H9 (cell line): ENCODE measurements around the gene CXXC5. TPM values are rescaled to one million over a fixed set of nuclear protein-coding genes. Genes with fewer than 3 reads are reported as not detected.

Experiments used
- DNase-seq: peaks from one replicate; pipeline ENCODE4 v3.0.0-alpha.2; 2017
- H2AFZ ChIP-seq: one replicate; pipeline ENCODE4 v1.6.1; 2013; ENCODE audit warnings: mild to moderate bottlenecking, low read length, control low read depth, moderate library complexity
- H2AK5ac ChIP-seq: 2 replicates; pipeline ENCODE4 v1.6.1; 2013; ENCODE audit warnings: low read length, control low read depth, mixed read lengths; ENCODE audit not compliant: insufficient read length
- H2BK120ac ChIP-seq: one replicate; pipeline ENCODE4 v1.6.1; 2013; ENCODE audit warnings: low read depth, mild to moderate bottlenecking, low read length, control low read depth, inconsistent platforms; ENCODE audit not compliant: poor library complexity, severe bottlenecking
- H2BK12ac ChIP-seq: 2 replicates; pipeline ENCODE4 v1.6.1; 2013; ENCODE audit warnings: low read length, control low read depth, mixed read lengths, low read depth; ENCODE audit not compliant: insufficient read length
- H2BK15ac ChIP-seq: 2 replicates; pipeline ENCODE4 v1.6.1; 2013; ENCODE audit warnings: low read depth, low read length, control low read depth
- H2BK20ac ChIP-seq: one replicate; pipeline ENCODE4 v1.6.1; 2013; ENCODE audit warnings: low read depth, mild to moderate bottlenecking, low read length, control low read depth, inconsistent platforms; ENCODE audit not compliant: poor library complexity, severe bottlenecking
- H2BK5ac ChIP-seq: 2 replicates; pipeline ENCODE4 v1.6.1; 2013; ENCODE audit warnings: low read length, control low read depth, mixed read lengths; ENCODE audit not compliant: insufficient read length
- H3K14ac ChIP-seq: 2 replicates; pipeline ENCODE4 v1.6.1; 2013; ENCODE audit warnings: low read length, control low read depth; ENCODE audit not compliant: insufficient read depth
- H3K18ac ChIP-seq: 2 replicates; pipeline ENCODE4 v1.6.1; 2013; ENCODE audit warnings: low read depth, mild to moderate bottlenecking, mixed read lengths, low read length, control low read depth; ENCODE audit not compliant: insufficient read length
- H3K23ac ChIP-seq: 2 replicates; pipeline ENCODE4 v1.6.1; 2013; ENCODE audit warnings: low read length, control low read depth, mixed read lengths, low read depth; ENCODE audit not compliant: insufficient read length
- H3K23me2 ChIP-seq: 2 replicates; pipeline ENCODE4 v1.6.1; 2013; ENCODE audit warnings: low read depth, mild to moderate bottlenecking, mixed read lengths, low read length, control low read depth; ENCODE audit not compliant: insufficient read length, poor library complexity, severe bottlenecking
- H3K27ac ChIP-seq: 2 replicates; pipeline ENCODE4 v1.5.1; 2013; ENCODE audit warnings: low read length, control low read depth, mixed read lengths, low read depth; ENCODE audit not compliant: insufficient read length
- H3K27me3 ChIP-seq: 2 replicates; pipeline ENCODE4 v1.6.1; 2013; ENCODE audit warnings: low read length, control low read depth, inconsistent platforms; ENCODE audit not compliant: insufficient read depth
- H3K4ac ChIP-seq: 2 replicates; pipeline ENCODE4 v1.6.1; 2013; ENCODE audit warnings: low read depth, mild to moderate bottlenecking, control low read depth, inconsistent platforms, low read length, moderate library complexity
- H3K4me1 ChIP-seq: 2 replicates; pipeline ENCODE4 v1.6.1; 2013; ENCODE audit warnings: low read length, control low read depth, inconsistent platforms; ENCODE audit not compliant: insufficient read depth
- H3K4me2 ChIP-seq: 2 replicates; pipeline ENCODE4 v1.6.1; 2013; ENCODE audit warnings: low read length, control low read depth, mixed read lengths; ENCODE audit not compliant: insufficient read length, insufficient read depth
- H3K56ac ChIP-seq: 2 replicates; pipeline ENCODE4 v1.6.1; 2013; ENCODE audit warnings: low read depth, mild to moderate bottlenecking, mixed read lengths, low read length, control low read depth; ENCODE audit not compliant: insufficient read length
- H3K79me1 ChIP-seq: 2 replicates; pipeline ENCODE4 v1.6.1; 2013; ENCODE audit warnings: low read depth, mild to moderate bottlenecking, moderate library complexity, low read length, control low read depth, inconsistent platforms; ENCODE audit not compliant: insufficient read depth, poor library complexity, severe bottlenecking
- H3K79me2 ChIP-seq: 2 replicates; pipeline ENCODE4 v1.6.1; 2013; ENCODE audit warnings: low read length, control low read depth, inconsistent platforms; ENCODE audit not compliant: insufficient read depth
- H3K9ac ChIP-seq: 2 replicates; pipeline ENCODE4 v1.6.1; 2013; ENCODE audit warnings: low read length, control low read depth, mixed read lengths; ENCODE audit not compliant: insufficient read length; ENCODE audit errors: extremely low read depth
- H3K9me3 ChIP-seq: one replicate; pipeline ENCODE4 v1.6.1; 2013; ENCODE audit warnings: low read depth, low read length, inconsistent platforms; ENCODE audit not compliant: control insufficient read depth
- H3T11ph ChIP-seq: one replicate; pipeline ENCODE4 v1.6.1; 2013; ENCODE audit warnings: mild to moderate bottlenecking, low read length, control low read depth, inconsistent platforms
- H4K20me1 ChIP-seq: one replicate; pipeline ENCODE4 v1.6.1; 2013; ENCODE audit not compliant: control insufficient read depth, insufficient read length, insufficient read depth
- H4K5ac ChIP-seq: 2 replicates; pipeline ENCODE4 v1.6.1; 2013; ENCODE audit warnings: low read depth, mild to moderate bottlenecking, mixed read lengths, low read length, control low read depth; ENCODE audit not compliant: insufficient read length
- H4K8ac ChIP-seq: replicated peaks from 2 replicates; pipeline ENCODE4 v1.6.1; 2013; ENCODE audit warnings: low read length, control low read depth, mixed read lengths, low read depth; ENCODE audit not compliant: insufficient read length
- H4K91ac ChIP-seq: 2 replicates; pipeline ENCODE4 v1.6.1; 2013; ENCODE audit warnings: low read depth, mild to moderate bottlenecking, moderate library complexity, mixed read lengths, low read length, control low read depth; ENCODE audit not compliant: insufficient read length
- H3K27ac Mint-ChIP-seq, 3 experiments: 2 replicates in 2 of 3; 3 replicates in 1 of 3; pipeline ENCODE4 v1.8.0; 2020 to 2021; ENCODE audit warnings: mixed read lengths in 3 of 3, mild to moderate bottlenecking in 1 of 3, moderate library complexity in 1 of 3
- H3K27me3 Mint-ChIP-seq: 2 replicates; pipeline ENCODE4 v1.8.0; 2021; ENCODE audit warnings: low read depth, mild to moderate bottlenecking, moderate library complexity, mixed read lengths
- H3K36me3 Mint-ChIP-seq, 3 experiments: 2 replicates in 2 of 3; 3 replicates in 1 of 3; pipeline ENCODE4 v1.8.0; 2020 to 2021; ENCODE audit warnings: low read depth in 3 of 3, mixed read lengths in 3 of 3; ENCODE audit not compliant: insufficient read depth in 1 of 3
- H3K4me1 Mint-ChIP-seq, 2 experiments: 2 replicates each; pipeline ENCODE4 v1.8.0; 2020; ENCODE audit warnings: mixed read lengths in 2 of 2
- H3K4me3 Mint-ChIP-seq, 2 experiments: 2 replicates in 1 of 2; 3 replicates in 1 of 2; pipeline ENCODE4 v1.8.0; 2020 to 2021; ENCODE audit warnings: mild to moderate bottlenecking in 2 of 2, mixed read lengths in 2 of 2, moderate library complexity in 1 of 2
- H3K9me3 Mint-ChIP-seq, 2 experiments: 2 replicates in 1 of 2; 3 replicates in 1 of 2; pipeline ENCODE4 v1.8.0; 2020; ENCODE audit warnings: mild to moderate bottlenecking in 2 of 2, mixed read lengths in 2 of 2, moderate library complexity in 1 of 2
- CTCF ChIP-seq: fragments of 200-600 bp; sonication (generic); conservative IDR thresholded peaks from 3 replicates; pipeline ENCODE4 v1.8.0; 2021; ENCODE audit warnings: antibody characterized with exemption, mild to moderate bottlenecking
- WGBS: extraction: QIAGEN DNeasy Blood & Tissue Kit; methylation state at CpG from one replicate; pipeline ENCODE4 v1.1.7; 2013; ENCODE audit warnings: missing lambda C conversion rate, low lambda C conversion rate, mixed read lengths; ENCODE audit not compliant: insufficient read length; ENCODE audit errors: extremely low coverage; 5-methylcytosine and 5-hydroxymethylcytosine counted together
- total RNA-seq: library from RNA; stranded (reverse); gene quantifications from 2 replicates; pipeline ENCODE4 v1.2.1, GENCODE V29; 2021

CXXC5 gene
- total RNA-seq, 1 experiment from 2014 or later = 105 TPM

- peaks cover 45 to 46% of the 10 kb centered on the region in 2 experiments for H3K4me1 Mint-ChIP-seq
Measured at GRCh38 chr5:139699351-139699750, 51.2 kb downstream of the CXXC5 start.

More at GRCh38 chr5:139699351-139699750, 51.2 kb downstream of the CXXC5 start:
- Histone ChIP-seq H3K4ac (no peak overlapping the region), H2AK5ac (no peak overlapping the region), H3K23ac (no peak overlapping the region), H3K4me2 (no peak overlapping the region), H3K27me3 (no peaks in the 10 kb centered on the region; the same call in 1 of the 2 replicates), H3K9me3 (no peaks in the 10 kb centered on the region), H3K18ac (no peak overlapping the region), H4K8ac (no peak overlapping the region), H2BK20ac (no peak overlapping the region), H2BK12ac (no peak overlapping the region), H3K14ac (no peak overlapping the region), H2BK15ac (no peak overlapping the region), H3K56ac (no peak overlapping the region), H4K20me1 (no peaks in the 10 kb centered on the region), H3K9ac (no peak overlapping the region), H2AFZ (no peak overlapping the region), H3K79me2 (no peaks in the 10 kb centered on the region), H4K91ac (no peak overlapping the region), H2BK5ac (no peak overlapping the region), H4K5ac (no peak overlapping the region), H3K27ac (no peak overlapping the region), H3T11ph (no peak overlapping the region), H3K4me1 (peaks cover 10% of the 10 kb centered on the region), H2BK120ac (no peak overlapping the region), H3K23me2 (peaks cover 7% of the 10 kb centered on the region), H3K79me1 (no peaks in the 10 kb centered on the region)
- TF ChIP-seq CTCF = no peak
- no peak overlapping the region for H3K4me3 Mint-ChIP-seq
- no peaks in the 10 kb centered on the region for H3K9me3 Mint-ChIP-seq
- H3K36me3 Mint-ChIP-seq = peaks cover 0 to 2% (median 0%) of the 10 kb centered on the region in 3 experiments; a peak in 1 of 7 replicates
- WGBS = no CpG with 5 or more reads among the region's 2 CpGs
- H3K27ac Mint-ChIP-seq = no peak overlapping the region; a peak in 1 of 7 replicates
- peaks cover 36% of the 10 kb centered on the region for H3K27me3 Mint-ChIP-seq
- DNase-seq = no peak
